HEK293 (cell line): ENCODE data around the gene RBM39.
"Not testable (repeated sequence)": the region's sequence is repeated elsewhere in the genome, so short reads cannot be mapped to it uniquely, and the experiment has no call there.

Experiments used
- CTCF ChIA-PET: fragments of 350-600 bp; formaldehyde crosslinking; extraction: SDS; loops from one replicate; lab custom pipeline; 2021; ENCODE audit warnings: antibody characterized with exemption; lab: Yijun Ruan, JAX
- POLR2A ChIA-PET: fragments of 300-600 bp; formaldehyde crosslinking; extraction: SDS; loops from one replicate; lab custom pipeline; 2020; ENCODE audit warnings: antibody characterized with exemption, inconsistent platforms; lab: Yijun Ruan, JAX
- H3K27ac ChIP-seq: fragments of 200-500 bp; sonication (Bioruptor generic); 2 replicates; pipeline ENCODE4 v1.5.1; 2014; ENCODE audit warnings: low read depth, low read length, control low read depth, inconsistent platforms; ENCODE audit errors: extremely low read depth
- H3K36me3 ChIP-seq, 2 experiments: fragments of 200-500 bp in 1 of 2; sonication (Bioruptor generic) in 1 of 2; 1 replicate in 1 of 2; 2 replicates in 1 of 2; pipeline ENCODE4 v1.5.1; 2014 to 2017; ENCODE audit warnings: inconsistent platforms in 2 of 2, low read length in 2 of 2; ENCODE audit not compliant: control insufficient read depth in 2 of 2, insufficient read depth in 1 of 2
- H3K4me1 ChIP-seq: fragments of 200-500 bp; sonication (Bioruptor generic); 2 replicates; pipeline ENCODE4 v1.5.1; 2014; ENCODE audit warnings: mild to moderate bottlenecking, low read length, inconsistent platforms; ENCODE audit not compliant: control insufficient read depth, insufficient read depth
- H3K4me3 ChIP-seq: 2 replicates; pipeline ENCODE4 v1.5.1; 2011; ENCODE audit warnings: low read depth, mild to moderate bottlenecking, control low read depth, low read length, moderate library complexity
- H3K9me3 ChIP-seq: fragments of 200-500 bp; sonication (Bioruptor generic); 2 replicates; pipeline ENCODE4 v1.5.1; 2014; ENCODE audit warnings: low read depth, low read length, inconsistent platforms; ENCODE audit not compliant: control insufficient read depth, insufficient read depth
- GLIS2 ChIP-seq: fragments of 450-650 bp; formaldehyde crosslinking; IDR thresholded peaks from 2 replicates; pipeline ENCODE4 v1.5.1; 2016; ENCODE audit warnings: missing biosample characterization, missing genetic modification characterization
- HOXA7 ChIP-seq: sonication (generic); formaldehyde crosslinking; IDR thresholded peaks from 2 replicates; pipeline ENCODE4 v1.8.1; 2022; ENCODE audit warnings: missing genetic modification reagents, borderline replicate concordance
- PRDM1 ChIP-seq: fragments of 450-650 bp; formaldehyde crosslinking; IDR thresholded peaks from 2 replicates; pipeline ENCODE4; 2016; ENCODE audit warnings: missing biosample characterization, missing genetic modification characterization
- SP7 ChIP-seq: fragments of 450-650 bp; formaldehyde crosslinking; IDR thresholded peaks from 2 replicates; pipeline ENCODE4 v1.5.1; 2016; ENCODE audit warnings: missing biosample characterization, missing genetic modification characterization
- ZNF121 ChIP-seq: fragments of 450-650 bp; formaldehyde crosslinking; IDR thresholded peaks from 2 replicates; pipeline ENCODE4 v1.5.1; 2016; ENCODE audit warnings: missing biosample characterization, missing genetic modification characterization
- ZNF16 ChIP-seq: fragments of 450-650 bp; formaldehyde crosslinking; IDR thresholded peaks from 2 replicates; pipeline ENCODE4 v1.5.1; 2016; ENCODE audit warnings: low read depth, missing biosample characterization, missing genetic modification characterization
- ZNF184 ChIP-seq: fragments of 450-650 bp; IDR thresholded peaks from 2 replicates; pipeline ENCODE4 v1.5.1; 2018; ENCODE audit warnings: missing biosample characterization, mild to moderate bottlenecking, missing genetic modification characterization
- ZNF510 ChIP-seq: fragments of 450-650 bp; formaldehyde crosslinking; IDR thresholded peaks from 2 replicates; pipeline ENCODE4 v1.5.1; 2018; ENCODE audit warnings: mild to moderate bottlenecking, missing genetic modification characterization, missing biosample characterization; ENCODE audit not compliant: insufficient replicate concordance
- ZNF548 ChIP-seq: fragments of 450-650 bp; formaldehyde crosslinking; IDR thresholded peaks from 2 replicates; pipeline ENCODE4 v1.5.1; 2016; ENCODE audit warnings: missing biosample characterization, missing genetic modification characterization
- ZNF600 ChIP-seq: fragments of 450-650 bp; formaldehyde crosslinking; IDR thresholded peaks from 2 replicates; pipeline ENCODE4 v1.5.1; 2016; ENCODE audit warnings: missing biosample characterization, missing genetic modification characterization
- ZNF621 ChIP-seq: fragments of 450-650 bp; formaldehyde crosslinking; IDR thresholded peaks from 2 replicates; pipeline ENCODE4 v1.5.1; 2017; ENCODE audit warnings: missing biosample characterization, missing genetic modification characterization
- ZNF660 ChIP-seq: fragments of 450-650 bp; IDR thresholded peaks from 2 replicates; pipeline ENCODE4 v1.5.1; 2018; ENCODE audit warnings: missing biosample characterization, mild to moderate bottlenecking, missing genetic modification characterization
- ZNF677 ChIP-seq: fragments of 450-650 bp; IDR thresholded peaks from 2 replicates; pipeline ENCODE4 v1.5.0; 2018; ENCODE audit warnings: missing biosample characterization, mild to moderate bottlenecking, missing genetic modification characterization, moderate library complexity
- ZNF768 ChIP-seq: fragments of 450-650 bp; formaldehyde crosslinking; IDR thresholded peaks from 2 replicates; pipeline ENCODE4 v1.5.1; 2018; ENCODE audit warnings: missing biosample characterization, mild to moderate bottlenecking, missing genetic modification characterization
- ZSCAN23 ChIP-seq: fragments of 450-650 bp; formaldehyde crosslinking; IDR thresholded peaks from 2 replicates; pipeline ENCODE4 v1.5.1; 2016; ENCODE audit warnings: missing biosample characterization, missing genetic modification characterization
- TF ChIP-seq, protein P1 (sequence below): fragments of 450-650 bp; formaldehyde crosslinking; IDR thresholded peaks from 2 replicates; pipeline ENCODE4 v1.5.1; 2016; ENCODE audit warnings: missing biosample characterization, missing genetic modification characterization
- TF ChIP-seq, protein P2 (sequence below): IDR thresholded peaks from 2 replicates; pipeline ENCODE4 v1.6.1; 2011; ENCODE audit warnings: mild to moderate bottlenecking, low read depth, low read length, borderline replicate concordance
- TF ChIP-seq, protein P3 (sequence below): fragments of 450-650 bp; formaldehyde crosslinking; IDR thresholded peaks from 2 replicates; pipeline ENCODE4 v1.5.1; 2017; ENCODE audit warnings: missing biosample characterization, missing genetic modification characterization

Gene RBM39

DNA sequence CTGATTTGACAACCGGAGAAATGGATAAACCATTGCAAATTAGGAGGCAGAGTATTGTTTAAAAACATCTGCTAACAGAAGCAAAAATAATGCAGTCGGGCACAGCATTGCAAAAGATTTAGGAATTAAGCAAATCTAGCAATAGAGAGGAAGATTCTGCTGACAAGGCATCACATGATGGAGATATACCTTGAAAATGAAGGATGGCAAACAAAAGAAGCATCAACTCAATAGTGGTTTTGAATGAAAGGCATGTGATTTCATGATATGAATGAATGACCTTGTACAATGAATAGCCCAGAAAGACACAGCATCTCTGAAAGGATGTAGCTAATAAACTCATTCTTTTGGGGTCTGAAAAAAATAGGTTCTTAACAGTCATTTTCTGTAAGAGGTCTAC lies 8.6 kb upstream of the RBM39 start:
- CTCF ChIA-PET: no interaction called here
- POLR2A ChIA-PET: interaction anchor here (1.3 kb wide), 1 partner anchor 9 kb away, joined by 12 read pairs; the partner anchor contains the start of gene RBM39

DNA sequence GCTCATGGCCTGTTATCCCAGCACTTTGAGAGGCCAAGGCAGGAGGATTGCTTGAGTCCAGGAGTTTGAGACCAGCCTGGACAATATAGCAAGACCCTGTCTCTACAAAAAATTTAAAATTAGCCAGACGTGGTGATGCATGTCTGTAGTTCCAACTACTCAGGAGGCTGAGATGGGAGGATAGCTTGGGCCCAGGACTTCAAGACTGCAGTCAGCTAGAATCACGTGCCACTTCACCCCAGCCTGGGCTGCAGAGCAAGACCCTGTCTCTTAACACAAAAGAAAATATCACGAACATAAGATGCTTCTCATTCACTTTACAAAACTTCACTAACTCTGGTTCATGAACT lies 2.4 kb upstream of the RBM39 start:
- peaks cover 7 to 19% of the 10 kb centered on the region in 2 experiments; a peak in 2 of 3 replicates for H3K36me3 ChIP-seq
- not testable (repeated sequence) for H3K4me1 ChIP-seq, H3K27ac ChIP-seq, H3K9me3 ChIP-seq, H3K4me3 ChIP-seq
- peak; percentile 97 for TF ChIP-seq ZNF121 (tag by site-specific recombination)
- ChIA-PET CTCF (interaction anchor here (0.5 to 0.6 kb wide), 2 partner anchors 34 to 129 kb away, joined by 3 to 6 read pairs; no protein-coding TSS in a partner anchor), POLR2A (interaction anchor here (0.6 kb wide), 1 partner anchor 28 kb away, joined by 3 read pairs; the partner anchor contains the start of gene PHF20)

More for the DNA sequence above, 8.6 kb upstream of the RBM39 start:
- no peaks in the 10 kb centered on the region for H3K36me3 ChIP-seq
- no peak overlapping the region for H3K4me3 ChIP-seq
- H3K9me3 ChIP-seq: no peaks in the 10 kb centered on the region
- TF ChIP-seq ZNF768 (tag by site-specific recombination): no peak
- TF ChIP-seq ZNF510 (tag by site-specific recombination): no peak
- no peak for TF ChIP-seq ZNF660 (tag by site-specific recombination)
- TF ChIP-seq GLIS2: no peak
- TF ChIP-seq, protein P1, sequence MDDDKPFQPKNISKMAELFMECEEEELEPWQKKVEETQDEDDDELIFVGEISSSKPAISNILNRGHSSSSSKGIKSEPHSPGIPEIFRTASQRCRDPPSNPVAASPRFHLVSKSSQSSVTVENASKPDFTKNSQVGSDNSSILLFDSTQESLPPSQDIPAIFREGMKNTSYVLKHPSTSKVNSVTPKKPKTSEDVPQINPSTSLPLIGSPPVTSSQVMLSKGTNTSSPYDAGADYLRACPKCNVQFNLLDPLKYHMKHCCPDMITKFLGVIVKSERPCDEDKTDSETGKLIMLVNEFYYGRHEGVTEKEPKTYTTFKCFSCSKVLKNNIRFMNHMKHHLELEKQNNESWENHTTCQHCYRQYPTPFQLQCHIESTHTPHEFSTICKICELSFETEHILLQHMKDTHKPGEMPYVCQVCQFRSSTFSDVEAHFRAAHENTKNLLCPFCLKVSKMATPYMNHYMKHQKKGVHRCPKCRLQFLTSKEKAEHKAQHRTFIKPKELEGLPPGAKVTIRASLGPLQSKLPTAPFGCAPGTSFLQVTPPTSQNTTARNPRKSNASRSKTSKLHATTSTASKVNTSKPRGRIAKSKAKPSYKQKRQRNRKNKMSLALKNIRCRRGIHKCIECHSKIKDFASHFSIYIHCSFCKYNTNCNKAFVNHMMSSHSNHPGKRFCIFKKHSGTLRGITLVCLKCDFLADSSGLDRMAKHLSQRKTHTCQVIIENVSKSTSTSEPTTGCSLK (tag by site-specific recombination): no peak
- TF ChIP-seq ZNF621 (tag by site-specific recombination): no peak
- no peak for TF ChIP-seq HOXA7 (CRISPR knock-in tag)
- TF ChIP-seq ZNF677 (tag by site-specific recombination): no peak
- no peaks in the 10 kb centered on the region for H3K4me1 ChIP-seq
- H3K27ac ChIP-seq: no peak overlapping the region

DNA sequence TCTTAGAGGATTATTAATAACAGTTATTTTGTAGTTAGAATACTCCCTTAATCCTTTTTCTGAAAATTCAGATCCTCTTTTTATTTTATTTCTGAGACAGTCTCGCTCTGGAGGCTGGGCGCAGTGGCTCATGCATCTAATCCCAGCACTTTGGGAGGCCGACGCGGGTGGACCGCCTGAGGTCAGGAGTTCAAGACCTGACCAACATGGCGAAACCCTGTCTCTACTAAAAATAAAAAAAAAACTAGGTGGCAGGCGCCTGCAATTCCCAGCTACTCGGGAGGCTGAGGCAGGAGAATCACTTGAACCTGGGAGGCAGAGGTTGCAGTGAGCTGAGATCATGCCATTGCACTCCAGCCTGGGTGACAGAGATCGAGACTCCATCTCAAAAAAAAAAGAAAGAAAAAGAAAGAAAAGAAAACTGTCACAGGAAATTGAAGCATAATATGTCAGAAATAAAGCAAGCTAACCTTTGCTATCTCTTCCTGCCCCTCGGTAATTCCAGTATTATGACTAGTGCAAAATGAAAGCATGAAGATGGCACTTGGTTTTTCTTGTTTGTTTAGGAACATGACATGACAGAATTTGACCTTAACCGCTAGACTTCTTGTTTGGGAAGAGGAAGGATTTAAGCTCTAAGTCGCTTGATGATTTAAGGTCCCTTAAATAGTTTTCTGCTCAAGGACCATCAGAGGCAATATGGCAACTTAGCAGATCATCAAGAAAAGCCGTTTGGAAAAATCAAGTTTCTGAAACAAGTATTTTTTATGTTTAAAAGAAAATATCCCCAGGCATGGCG lies 1.8 kb upstream of the RBM39 start:
- Histone ChIP-seq H3K4me1 (no peaks in the 10 kb centered on the region), H3K36me3 (peaks cover 9 to 25% of the 10 kb centered on the region in 2 experiments), H3K27ac (0 out of 2 replicates have a peak overlapping the region, but pooled peaks have one; percentile 83), H3K4me3 (no peak overlapping the region), H3K9me3 (no peaks in the 10 kb centered on the region)
- ChIA-PET POLR2A (interaction anchor here (0.6 to 2.5 kb wide), 7 partner anchors 20 to 393 kb away, joined by 3 to 109 read pairs (median 4); partner anchors contain the start of genes PHF20 and SPAG4), CTCF (interaction anchor here (0.5 to 0.7 kb wide), 3 partner anchors 28 to 130 kb away, joined by 3 to 6 read pairs (median 3); partner anchors contain the start of gene PHF20)
- TF ChIP-seq, protein P2, sequence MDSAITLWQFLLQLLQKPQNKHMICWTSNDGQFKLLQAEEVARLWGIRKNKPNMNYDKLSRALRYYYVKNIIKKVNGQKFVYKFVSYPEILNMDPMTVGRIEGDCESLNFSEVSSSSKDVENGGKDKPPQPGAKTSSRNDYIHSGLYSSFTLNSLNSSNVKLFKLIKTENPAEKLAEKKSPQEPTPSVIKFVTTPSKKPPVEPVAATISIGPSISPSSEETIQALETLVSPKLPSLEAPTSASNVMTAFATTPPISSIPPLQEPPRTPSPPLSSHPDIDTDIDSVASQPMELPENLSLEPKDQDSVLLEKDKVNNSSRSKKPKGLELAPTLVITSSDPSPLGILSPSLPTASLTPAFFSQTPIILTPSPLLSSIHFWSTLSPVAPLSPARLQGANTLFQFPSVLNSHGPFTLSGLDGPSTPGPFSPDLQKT: no peak
- TF ChIP-seq ZNF16 (tag by site-specific recombination) (no peak), ZNF184 (tag by site-specific recombination) (no peak), SP7 (tag by site-specific recombination) (no peak), ZNF548 (tag by site-specific recombination) (no peak), ZNF600 (tag by site-specific recombination) (peak; percentile 54; the same call in 1 of the 2 replicates), ZSCAN23 (tag by site-specific recombination) (no peak), PRDM1 (no peak)
- TF ChIP-seq, protein P3, sequence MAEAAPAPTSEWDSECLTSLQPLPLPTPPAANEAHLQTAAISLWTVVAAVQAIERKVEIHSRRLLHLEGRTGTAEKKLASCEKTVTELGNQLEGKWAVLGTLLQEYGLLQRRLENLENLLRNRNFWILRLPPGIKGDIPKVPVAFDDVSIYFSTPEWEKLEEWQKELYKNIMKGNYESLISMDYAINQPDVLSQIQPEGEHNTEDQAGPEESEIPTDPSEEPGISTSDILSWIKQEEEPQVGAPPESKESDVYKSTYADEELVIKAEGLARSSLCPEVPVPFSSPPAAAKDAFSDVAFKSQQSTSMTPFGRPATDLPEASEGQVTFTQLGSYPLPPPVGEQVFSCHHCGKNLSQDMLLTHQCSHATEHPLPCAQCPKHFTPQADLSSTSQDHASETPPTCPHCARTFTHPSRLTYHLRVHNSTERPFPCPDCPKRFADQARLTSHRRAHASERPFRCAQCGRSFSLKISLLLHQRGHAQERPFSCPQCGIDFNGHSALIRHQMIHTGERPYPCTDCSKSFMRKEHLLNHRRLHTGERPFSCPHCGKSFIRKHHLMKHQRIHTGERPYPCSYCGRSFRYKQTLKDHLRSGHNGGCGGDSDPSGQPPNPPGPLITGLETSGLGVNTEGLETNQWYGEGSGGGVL (tag by site-specific recombination): no peak
